Measurements from ENCODE around the gene HUNK.

HUNK gene

DNA sequence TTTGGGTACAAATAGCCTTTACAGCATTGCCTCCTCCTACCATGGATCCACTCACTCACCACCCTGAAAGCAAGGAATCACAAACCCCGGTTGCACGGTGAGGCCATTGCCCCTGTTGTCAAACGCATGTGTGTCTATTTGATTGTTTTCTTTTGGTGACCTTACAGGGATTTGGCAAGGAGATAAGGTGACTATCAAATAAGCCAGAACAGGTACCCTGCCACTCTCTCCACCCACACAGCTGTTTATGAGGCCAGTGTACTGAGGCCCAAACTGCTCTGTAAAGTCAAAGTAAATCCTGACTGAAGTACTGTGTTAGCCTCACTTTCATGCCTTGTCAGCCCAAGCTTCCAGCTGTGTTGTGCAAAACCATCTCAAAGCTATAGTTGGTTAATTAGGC, 136.4 kb downstream of the HUNK start:
- Histone ChIP-seq H3K4me1 (ENCODE audit: low read length) (no peaks in the 10 kb centered on the region), H2AFZ (ENCODE audit: low read length) (no peak overlapping the region), H3K4me3 (ENCODE audit: low read length) (no peak overlapping the region), H3K4me2 (ENCODE audit: low read depth, low read length) (no peak overlapping the region), H3K36me3 (replicated peaks; ENCODE audit: insufficient read depth, low read length) (no peaks in the 10 kb centered on the region), H3K9me3 (replicated peaks; ENCODE audit: insufficient read depth, low read length) (no peaks in the 10 kb centered on the region), H3F3A (ENCODE audit: insufficient read depth, low read length) (no peaks in the 10 kb centered on the region), H4K20me1 (ENCODE audit: insufficient read depth, low read length) (no peaks in the 10 kb centered on the region), H3K9ac (ENCODE audit: low read length) (no peak overlapping the region), H3K9me2 (replicated peaks; ENCODE audit: insufficient read depth, low read length) (no peaks in the 10 kb centered on the region), H3K27ac (ENCODE audit: low read length) (no peak overlapping the region), H3K27me3 (replicated peaks; ENCODE audit: insufficient read depth, low read length) (no peaks in the 10 kb centered on the region), H3K79me2 (ENCODE audit: low read length) (no peaks in the 10 kb centered on the region)
- DNase-seq, result no peak
- TF ChIP-seq, protein P1, sequence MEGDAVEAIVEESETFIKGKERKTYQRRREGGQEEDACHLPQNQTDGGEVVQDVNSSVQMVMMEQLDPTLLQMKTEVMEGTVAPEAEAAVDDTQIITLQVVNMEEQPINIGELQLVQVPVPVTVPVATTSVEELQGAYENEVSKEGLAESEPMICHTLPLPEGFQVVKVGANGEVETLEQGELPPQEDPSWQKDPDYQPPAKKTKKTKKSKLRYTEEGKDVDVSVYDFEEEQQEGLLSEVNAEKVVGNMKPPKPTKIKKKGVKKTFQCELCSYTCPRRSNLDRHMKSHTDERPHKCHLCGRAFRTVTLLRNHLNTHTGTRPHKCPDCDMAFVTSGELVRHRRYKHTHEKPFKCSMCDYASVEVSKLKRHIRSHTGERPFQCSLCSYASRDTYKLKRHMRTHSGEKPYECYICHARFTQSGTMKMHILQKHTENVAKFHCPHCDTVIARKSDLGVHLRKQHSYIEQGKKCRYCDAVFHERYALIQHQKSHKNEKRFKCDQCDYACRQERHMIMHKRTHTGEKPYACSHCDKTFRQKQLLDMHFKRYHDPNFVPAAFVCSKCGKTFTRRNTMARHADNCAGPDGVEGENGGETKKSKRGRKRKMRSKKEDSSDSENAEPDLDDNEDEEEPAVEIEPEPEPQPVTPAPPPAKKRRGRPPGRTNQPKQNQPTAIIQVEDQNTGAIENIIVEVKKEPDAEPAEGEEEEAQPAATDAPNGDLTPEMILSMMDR (IDR thresholded peaks at IDR 0.05; ENCODE audit: low read length), result no peak
- no peak for TF ChIP-seq EZH2 (optimal IDR thresholded peaks at IDR 0.05; ENCODE audit: low read depth, low read length)
- no peak for TF ChIP-seq EZH2phosphoT487 (IDR thresholded peaks at IDR 0.05; ENCODE audit: low read length)

DNA sequence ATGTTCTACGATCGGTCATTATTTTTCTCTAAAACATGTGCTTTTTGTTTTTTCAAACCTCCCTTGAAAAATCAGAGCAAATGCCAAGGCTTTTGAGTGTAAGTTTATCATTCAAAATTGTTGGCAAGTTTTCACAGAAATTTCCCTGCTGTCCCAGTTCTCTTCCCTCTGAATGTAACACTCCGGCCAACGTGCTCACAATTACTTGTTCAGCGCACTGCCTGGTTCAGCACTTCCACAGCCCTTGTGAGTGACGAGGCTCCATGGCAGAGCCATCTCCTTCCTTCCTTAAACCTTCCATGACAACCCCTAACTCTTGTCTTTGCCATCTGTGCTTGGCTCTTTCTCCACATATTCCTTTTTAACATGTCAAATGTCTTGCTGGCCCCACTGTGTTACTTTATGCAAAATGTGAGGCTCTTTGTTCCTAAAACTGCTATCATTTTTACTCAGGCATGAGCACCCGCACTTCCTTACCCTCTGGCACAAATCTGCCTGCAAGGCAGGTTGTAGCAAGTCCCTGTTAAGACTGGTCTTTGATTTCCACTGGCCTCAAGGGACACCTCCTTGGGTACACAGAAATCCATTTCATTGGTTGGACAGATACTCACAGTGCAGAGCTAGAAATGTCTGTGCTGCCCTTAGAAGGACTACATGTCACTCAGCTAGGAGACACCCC, 142.8 kb downstream of the HUNK start:
- TF ChIP-seq EZH2phosphoT487 (IDR thresholded peaks at IDR 0.05; ENCODE audit: low read length) (no peak), EZH2 (optimal IDR thresholded peaks at IDR 0.05; ENCODE audit: low read depth, low read length) (no peak)
- TF ChIP-seq, protein P1 (IDR thresholded peaks at IDR 0.05; ENCODE audit: low read length), result no peak
- H3K4me2 ChIP-seq (ENCODE audit: low read depth, low read length), result no peak overlapping the region

DNA sequence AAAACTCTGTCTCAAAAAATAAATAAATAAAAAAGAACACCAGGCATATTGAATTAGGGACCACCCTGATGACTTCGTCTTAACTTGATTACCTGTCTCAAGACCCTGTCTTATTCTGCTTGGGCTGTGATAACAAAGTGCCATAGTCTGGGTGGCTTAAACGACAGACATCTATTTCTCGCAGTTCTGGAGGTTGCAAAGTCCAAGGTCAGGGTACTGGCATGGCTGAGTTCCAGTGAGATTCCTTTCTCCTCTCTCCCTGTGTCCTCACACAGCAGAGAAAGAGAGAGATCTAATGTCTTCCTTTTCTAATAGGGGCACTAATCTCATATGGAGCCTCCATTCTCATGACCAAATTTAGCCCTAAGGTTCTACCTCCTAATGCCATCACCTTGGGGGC, 145.6 kb downstream of the HUNK start:
- no peaks in the 10 kb centered on the region for H3K4me1 ChIP-seq (ENCODE audit: low read length)
- H3F3A ChIP-seq (ENCODE audit: insufficient read depth, low read length), result no peaks in the 10 kb centered on the region
- DNase-seq, result no peak
- no peaks in the 10 kb centered on the region for H3K9me2 ChIP-seq (replicated peaks; ENCODE audit: insufficient read depth, low read length)
- no peaks in the 10 kb centered on the region for H3K79me2 ChIP-seq (ENCODE audit: low read length)
- no peak for TF ChIP-seq EZH2phosphoT487 (IDR thresholded peaks at IDR 0.05; ENCODE audit: low read length)
- no peak overlapping the region for H3K27ac ChIP-seq (ENCODE audit: low read length)
- no peaks in the 10 kb centered on the region for H3K27me3 ChIP-seq (replicated peaks; ENCODE audit: insufficient read depth, low read length)
- no peak overlapping the region for H3K9ac ChIP-seq (ENCODE audit: low read length)
- no peak overlapping the region for H3K4me3 ChIP-seq (ENCODE audit: low read length)
- H3K36me3 ChIP-seq (replicated peaks; ENCODE audit: insufficient read depth, low read length), result no peaks in the 10 kb centered on the region
- no peak overlapping the region for H2AFZ ChIP-seq (ENCODE audit: low read length)
- H3K9me3 ChIP-seq (replicated peaks; ENCODE audit: insufficient read depth, low read length), result no peaks in the 10 kb centered on the region
- no peak overlapping the region for H3K4me2 ChIP-seq (ENCODE audit: low read depth, low read length)
- H4K20me1 ChIP-seq (ENCODE audit: insufficient read depth, low read length), result no peaks in the 10 kb centered on the region

More for the DNA sequence above, 142.8 kb downstream of the HUNK start:
- Histone ChIP-seq H3K9me2 (replicated peaks; ENCODE audit: insufficient read depth, low read length) (no peaks in the 10 kb centered on the region), H3K27ac (ENCODE audit: low read length) (no peak overlapping the region), H3K9ac (ENCODE audit: low read length) (no peak overlapping the region), H4K20me1 (ENCODE audit: insufficient read depth, low read length) (no peaks in the 10 kb centered on the region), H3F3A (ENCODE audit: insufficient read depth, low read length) (no peaks in the 10 kb centered on the region), H3K9me3 (replicated peaks; ENCODE audit: insufficient read depth, low read length) (no peaks in the 10 kb centered on the region), H3K4me1 (ENCODE audit: low read length) (no peaks in the 10 kb centered on the region), H3K79me2 (ENCODE audit: low read length) (no peaks in the 10 kb centered on the region), H3K36me3 (replicated peaks; ENCODE audit: insufficient read depth, low read length) (no peaks in the 10 kb centered on the region), H2AFZ (ENCODE audit: low read length) (no peak overlapping the region), H3K4me3 (ENCODE audit: low read length) (no peak overlapping the region), H3K27me3 (replicated peaks; ENCODE audit: insufficient read depth, low read length) (no peaks in the 10 kb centered on the region)
- DNase-seq, result no peak

DNA sequence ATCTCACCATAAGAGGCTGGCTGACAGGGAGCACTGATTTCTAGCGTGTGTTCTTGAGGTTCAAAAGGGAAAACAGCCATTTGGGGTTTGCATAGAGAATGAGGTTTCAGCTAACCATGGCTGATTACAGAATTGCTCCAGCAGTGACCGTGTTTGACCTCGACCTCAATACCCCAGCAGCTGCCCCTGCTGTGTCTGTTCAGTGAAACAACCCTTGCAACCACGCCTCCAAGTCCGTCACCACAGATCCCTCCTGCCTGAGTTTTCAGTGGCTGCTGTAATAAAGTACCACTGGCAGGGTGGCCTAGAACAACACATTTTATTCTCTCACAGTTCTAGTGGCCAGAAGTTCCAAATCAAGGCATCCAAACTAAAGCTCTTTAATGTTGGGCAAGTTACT, 147.7 kb downstream of the HUNK start:
- Histone ChIP-seq H3K4me2 (ENCODE audit: low read depth, low read length) (no peak overlapping the region), H3K9me3 (replicated peaks; ENCODE audit: insufficient read depth, low read length) (no peaks in the 10 kb centered on the region), H3K4me3 (ENCODE audit: low read length) (no peak overlapping the region), H3F3A (ENCODE audit: insufficient read depth, low read length) (no peaks in the 10 kb centered on the region), H3K27ac (ENCODE audit: low read length) (no peak overlapping the region), H3K9me2 (replicated peaks; ENCODE audit: insufficient read depth, low read length) (no peaks in the 10 kb centered on the region), H3K27me3 (replicated peaks; ENCODE audit: insufficient read depth, low read length) (no peaks in the 10 kb centered on the region), H4K20me1 (ENCODE audit: insufficient read depth, low read length) (no peaks in the 10 kb centered on the region), H3K79me2 (ENCODE audit: low read length) (no peaks in the 10 kb centered on the region), H3K9ac (ENCODE audit: low read length) (no peak overlapping the region), H2AFZ (ENCODE audit: low read length) (no peak overlapping the region), H3K36me3 (replicated peaks; ENCODE audit: insufficient read depth, low read length) (no peaks in the 10 kb centered on the region), H3K4me1 (ENCODE audit: low read length) (no peaks in the 10 kb centered on the region)
- no peak for DNase-seq
- no peak for TF ChIP-seq EZH2phosphoT487 (IDR thresholded peaks at IDR 0.05; ENCODE audit: low read length)

All from MM.1S (cell line).